Measurements from ENCODE around the gene BIRC2. TPM values are rescaled to one million over a fixed set of nuclear protein-coding genes. Genes with fewer than 3 reads are reported as not detected.
A peak's percentile ranks its signal among the peaks of the same experiment; 100 is the strongest.

BIRC2 gene
- total and polyA plus RNA-seq, 9 of the 15 experiments (the other 6 are each of a cell fraction or from before 2014, with no cell fraction given), result 14.3 to 45.9 (median 20.7) TPM

GRCh38 chr11:102390667-102391465, 43.9 kb downstream of the BIRC2 start (continued):
- TF ChIP-seq AFF4 (CRISPR knock-in tag; IDR thresholded peaks at IDR 0.05), result no peak
- TF ChIP-seq HBP1 (CRISPR knock-in tag; IDR thresholded peaks at IDR 0.05), result 0 out of 2 replicates have a peak, but pooled peaks have one; percentile 42
- no peak for TF ChIP-seq CEBPZ (IDR thresholded peaks at IDR 0.05; ENCODE audit: borderline replicate concordance, low read depth, low read length)
- peak; percentile 5; the same call in 1 of the 2 replicates for TF ChIP-seq NFIC (IDR thresholded peaks at IDR 0.05)
- peak; percentile 76 for TF ChIP-seq CBFA2T3 (IDR thresholded peaks at IDR 0.05)
- peak; percentile 43; the same call in 1 of the 2 replicates for TF ChIP-seq CREM (IDR thresholded peaks at IDR 0.05; ENCODE audit: low read depth)
- TF ChIP-seq TEAD4 (IDR thresholded peaks at IDR 0.05; ENCODE audit: low read length), result peak; percentile 35; the same call in 1 of the 2 replicates
- TF ChIP-seq TEAD4 (CRISPR knock-in tag; IDR thresholded peaks at IDR 0.05; ENCODE audit: borderline replicate concordance), result no peak

All from K562 (cell line).